Brain pericyte (primary cell): Measurements from ENCODE around the gene TGOLN2.
"Not testable (repeated sequence)": the region's sequence is repeated elsewhere in the genome, so short reads cannot be mapped to it uniquely, and the experiment has no call there.

Experiments used
- DNase-seq: peaks from one replicate; pipeline ENCODE4 v3.0.0-alpha.2; 2012; ENCODE audit warnings: low read depth, low spot score

TGOLN2 gene

GRCh38 chr2:85340034-85340892 lies 12.5 kb upstream of the TGOLN2 start:
- no peak for DNase-seq

DNA sequence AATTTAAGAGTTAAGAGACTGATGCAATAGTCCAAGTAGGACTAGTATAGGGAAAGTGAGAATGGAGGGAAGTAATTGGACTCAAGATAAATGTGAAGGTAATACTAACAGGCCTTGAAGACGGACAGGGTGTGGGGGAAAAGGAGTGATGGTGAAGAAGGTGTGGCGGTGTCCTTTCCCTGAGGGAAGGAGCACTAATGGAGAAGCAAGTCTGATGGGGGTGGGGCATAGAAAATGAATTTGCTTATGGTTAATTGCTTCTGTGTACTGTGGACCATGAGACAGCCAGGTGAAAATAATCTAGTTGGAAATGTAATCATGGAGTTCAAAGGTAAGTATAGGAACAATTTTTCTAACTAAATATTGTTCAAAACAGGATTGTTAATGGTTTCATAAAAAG lies 7.1 kb upstream of the TGOLN2 start:
- DNase-seq: no peak

- DNase-seq: not testable (repeated sequence)
These were observed 6.1 kb upstream of the TGOLN2 start for GRCh38 chr2:85333877-85334276.

- DNase-seq: no peak
These were observed 3.2 kb upstream of the TGOLN2 start for GRCh38 chr2:85330839-85331636.

- not testable (repeated sequence) for DNase-seq
These were observed 1.9 kb upstream of the TGOLN2 start for GRCh38 chr2:85329701-85330100.

DNA sequence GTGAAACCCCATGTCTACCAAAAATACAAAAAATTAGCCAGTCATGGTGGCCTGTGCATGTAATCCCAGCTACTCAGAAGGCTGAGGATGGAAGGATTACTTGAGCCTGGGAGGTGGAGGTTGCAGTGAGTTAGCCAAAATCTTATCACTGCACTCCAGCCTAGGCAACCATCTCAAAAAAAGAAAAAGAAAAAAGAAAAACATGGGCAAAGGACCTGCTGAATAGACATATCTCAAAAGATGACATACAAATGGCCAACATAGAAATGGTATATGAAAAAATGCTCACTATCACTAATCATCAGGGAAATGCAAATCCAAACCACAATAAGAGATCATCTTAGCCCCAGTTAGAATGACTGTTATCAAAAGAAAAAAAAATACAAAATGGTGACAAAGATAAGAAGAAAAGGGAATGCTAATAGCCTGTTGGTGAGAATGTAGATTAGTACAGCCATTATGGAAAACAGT lies 1.4 kb upstream of the TGOLN2 start:
- DNase-seq: no peak

- no peak for DNase-seq
These were observed 498 bp downstream of the TGOLN2 start for GRCh38 chr2:85327160-85327821.

GRCh38 chr2:85326406-85327159 lies 1.2 kb downstream of the TGOLN2 start:
- no peak for DNase-seq

- no peak for DNase-seq
These were observed 2.4 kb downstream of the TGOLN2 start for GRCh38 chr2:85325466-85325811.

DNA sequence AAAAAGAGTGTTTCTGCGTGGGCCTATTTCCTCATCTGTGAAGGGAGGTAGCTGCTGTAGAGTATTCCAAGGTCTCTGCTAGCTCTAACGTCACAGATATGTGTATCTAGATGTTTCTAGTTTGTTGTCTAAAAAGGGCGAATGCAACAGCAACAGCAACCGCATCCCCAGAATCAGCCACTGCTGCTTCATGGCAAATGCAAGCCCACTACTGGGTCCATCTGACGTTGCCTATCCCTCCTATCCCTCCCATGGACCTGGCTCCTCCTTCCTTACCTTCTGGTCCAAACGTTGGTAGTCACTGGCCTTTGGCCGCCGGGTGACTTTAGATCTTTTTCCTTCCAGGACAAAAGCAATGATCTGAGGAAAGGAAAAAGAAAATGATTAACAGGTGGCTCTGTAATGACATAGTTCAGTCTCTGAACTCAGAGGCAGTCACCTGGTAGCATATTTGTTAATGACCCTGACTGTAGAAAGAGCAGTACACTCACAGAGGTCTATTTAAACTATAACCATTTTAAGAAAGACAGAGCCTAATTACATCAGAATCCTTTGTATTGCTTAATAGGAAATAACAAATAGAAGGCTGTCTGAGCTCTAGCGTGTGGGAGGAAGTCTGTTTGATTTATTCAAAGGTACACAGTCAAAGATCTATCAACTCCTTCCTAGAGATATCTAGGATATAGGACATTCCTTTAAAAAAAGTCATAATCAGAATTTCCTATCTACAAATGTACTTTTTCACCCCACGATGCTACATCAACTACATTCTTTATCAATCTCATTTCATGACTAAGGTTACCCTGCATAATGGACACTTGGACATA lies 2.9 kb downstream of the TGOLN2 start:
- no peak for DNase-seq

- not testable (repeated sequence) for DNase-seq
These were observed 3.8 kb downstream of the TGOLN2 start for GRCh38 chr2:85323988-85324367.

DNA sequence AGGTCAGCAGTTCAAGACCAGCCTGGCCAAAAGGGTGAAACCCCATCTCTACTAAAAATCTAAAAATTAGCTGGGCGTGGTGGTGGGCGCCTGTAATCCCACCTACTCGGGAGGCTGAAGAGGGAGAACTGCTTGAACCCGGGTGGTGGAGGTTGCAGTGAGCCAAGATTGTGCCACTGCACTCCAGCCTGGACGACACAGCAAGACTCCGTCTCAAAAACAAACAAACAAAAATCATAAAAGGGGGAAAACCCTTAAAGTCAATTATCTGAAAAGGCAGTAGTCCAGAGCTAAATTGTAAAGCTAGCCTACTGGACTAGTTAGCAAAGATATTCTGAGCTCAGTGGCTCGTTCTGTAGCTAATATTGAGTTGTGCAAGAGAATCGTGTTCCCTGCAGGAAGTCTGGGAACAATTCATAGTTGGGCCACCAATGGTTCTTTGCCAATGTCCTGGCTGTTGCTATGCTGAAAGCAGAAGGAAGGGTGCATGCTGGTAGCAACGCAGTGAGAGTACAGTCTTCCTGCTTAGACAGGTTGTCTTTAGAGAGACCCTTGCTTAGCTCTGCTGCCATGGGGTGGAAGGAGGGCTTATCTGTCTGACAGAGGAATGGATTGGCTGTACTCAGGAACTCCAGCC lies 4.3 kb downstream of the TGOLN2 start:
- DNase-seq: no peak

DNA sequence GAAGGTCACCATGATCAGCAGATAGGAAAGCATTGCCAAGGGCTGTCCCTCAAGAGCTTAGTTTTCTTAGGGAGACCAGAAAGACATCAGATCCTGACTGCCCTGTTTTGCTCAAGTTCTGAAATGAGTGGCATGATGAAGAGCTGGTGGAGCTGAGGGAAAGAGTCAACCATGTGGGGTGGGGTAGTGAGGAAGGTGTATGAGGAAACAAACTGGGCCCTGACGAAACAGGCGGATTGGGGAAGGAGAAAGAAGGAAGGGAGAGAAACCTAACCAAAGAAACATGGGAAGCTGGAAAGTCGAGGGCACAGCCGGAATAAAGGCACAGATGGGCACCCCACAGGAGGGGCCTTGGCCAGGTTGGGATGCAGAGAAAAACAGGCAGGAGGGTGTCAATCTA lies 8.0 kb downstream of the TGOLN2 start:
- DNase-seq: no peak

- DNase-seq: no peak
These were observed 9.3 kb downstream of the TGOLN2 start for GRCh38 chr2:85318222-85319074.

GRCh38 chr2:85315921-85316320 lies 11.9 kb downstream of the TGOLN2 start:
- not testable (repeated sequence) for DNase-seq

GRCh38 chr2:85314884-85315242 lies 12.9 kb downstream of the TGOLN2 start:
- DNase-seq: no peak

- DNase-seq: no peak
These were observed 15.4 kb downstream of the TGOLN2 start for GRCh38 chr2:85312404-85312803.

- DNase-seq: no peak
These were observed 17.5 kb downstream of the TGOLN2 start for GRCh38 chr2:85310330-85310729.

- no peak for DNase-seq
These were observed 18.0 kb downstream of the TGOLN2 start for GRCh38 chr2:85309699-85310321.
